Skeletal muscle cell (primary cell): ENCODE measurements around the gene C1orf198.
A peak's percentile ranks its signal among the peaks of the same experiment; 100 is the strongest.

Experiments used
- DNase-seq: peaks from one replicate; pipeline ENCODE4 v3.0.0-alpha.2; 2010; ENCODE audit warnings: low read depth
- H3K4me3 ChIP-seq: 2 replicates; pipeline ENCODE4 v1.5.1; 2011; ENCODE audit warnings: low read depth, mild to moderate bottlenecking, control low read depth, low read length, moderate library complexity

C1orf198 gene

DNA sequence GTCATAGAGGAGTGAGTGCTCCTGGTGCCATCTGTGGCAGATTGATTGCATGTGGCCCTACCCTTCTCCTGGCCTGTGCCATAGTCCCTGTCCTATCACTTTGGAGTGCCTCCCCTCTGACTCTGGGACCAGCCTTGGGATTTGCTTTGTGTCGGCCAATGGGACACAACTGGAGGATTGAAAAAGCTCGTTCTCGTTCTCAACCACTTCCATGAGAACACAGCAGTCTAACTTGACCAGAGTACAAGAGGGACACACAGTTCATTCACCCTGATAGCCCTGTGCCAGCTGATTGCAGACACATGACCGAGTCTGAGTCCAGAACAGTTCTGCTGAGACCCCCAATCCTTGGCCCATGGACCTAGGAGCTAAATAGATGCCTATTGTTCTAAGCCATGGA lies 47.8 kb downstream of the C1orf198 start:
- DNase-seq = no peak
- H3K4me3 ChIP-seq = no peak overlapping the region

DNA sequence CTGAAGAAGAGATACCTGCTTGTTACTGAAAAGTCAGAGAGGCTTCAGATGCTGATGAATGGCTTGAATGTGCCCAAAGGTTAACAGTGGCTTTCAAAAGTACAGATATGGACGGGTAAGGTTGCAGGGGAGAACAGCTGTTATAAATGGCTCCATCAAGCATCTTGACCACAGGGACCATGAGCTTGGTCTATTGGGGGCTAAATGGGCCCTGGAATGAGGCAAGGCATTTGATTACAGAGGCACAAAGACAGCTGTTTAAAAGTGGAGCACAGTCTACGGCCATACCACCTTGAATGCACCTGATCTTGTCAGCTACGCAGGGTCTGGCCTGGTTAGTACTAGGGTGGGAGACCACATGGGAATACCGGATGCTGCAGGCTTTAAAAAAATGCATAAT lies 48.3 kb downstream of the C1orf198 start:
- no peak for DNase-seq
- no peak overlapping the region for H3K4me3 ChIP-seq

DNA sequence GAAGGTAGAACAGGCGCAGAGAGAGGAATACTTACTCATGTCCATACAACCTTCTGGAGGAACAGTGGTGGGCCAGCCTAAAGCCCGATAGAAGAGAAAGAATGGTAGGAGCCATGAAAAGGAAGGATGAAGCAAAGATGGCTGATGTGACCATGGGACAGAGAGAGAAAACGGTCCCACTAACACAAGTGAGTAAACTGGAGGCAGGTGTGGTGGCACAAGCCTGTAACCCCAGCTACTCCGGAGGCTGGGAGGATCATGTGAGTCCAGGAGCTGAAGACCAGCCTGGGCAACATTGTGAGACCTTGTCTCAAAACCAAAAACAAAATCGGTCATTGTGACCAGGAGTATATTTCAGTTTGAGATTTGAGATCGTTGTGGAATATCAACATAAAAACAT lies 49.4 kb downstream of the C1orf198 start:
- no peak for DNase-seq
- no peak overlapping the region for H3K4me3 ChIP-seq

DNA sequence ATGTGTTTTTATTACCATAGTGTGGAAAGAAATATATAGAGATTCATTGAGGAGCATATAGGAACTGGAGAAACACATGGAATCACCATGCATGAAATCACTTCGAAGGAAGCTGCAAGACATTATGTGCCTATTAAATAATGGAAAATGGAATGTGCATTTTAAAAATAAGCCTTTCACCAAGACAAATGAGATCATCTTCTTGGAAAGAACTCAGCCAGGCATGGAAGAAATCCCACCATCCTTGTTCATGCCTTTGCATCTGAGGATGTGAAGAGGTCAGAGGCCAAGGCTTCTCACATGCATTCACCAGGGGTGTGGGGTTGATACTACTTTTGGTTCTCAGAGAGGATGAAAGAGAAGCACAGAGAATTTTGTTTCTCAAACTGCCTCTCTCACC lies 50.0 kb downstream of the C1orf198 start:
- no peak overlapping the region for H3K4me3 ChIP-seq
- DNase-seq = no peak

DNA sequence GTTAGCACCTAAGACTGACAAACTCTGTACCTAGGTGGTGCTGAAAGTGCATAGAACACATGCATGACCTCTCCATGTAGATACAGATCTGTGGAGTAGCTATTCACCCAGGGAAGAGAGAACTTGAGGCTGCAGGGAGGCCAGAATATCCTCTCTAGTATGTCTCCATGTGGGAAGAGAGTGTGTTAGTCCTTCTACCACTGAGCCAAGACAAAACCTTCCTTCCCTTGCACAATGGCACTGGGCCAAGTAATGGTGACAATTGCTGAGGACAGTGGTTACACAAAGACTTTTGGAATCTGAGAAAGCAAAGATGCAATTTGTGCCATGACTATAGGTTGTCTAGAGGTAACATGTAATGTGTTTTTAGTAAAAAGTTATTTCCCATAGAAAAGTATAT lies 52.3 kb downstream of the C1orf198 start:
- DNase-seq = no peak
- no peak overlapping the region for H3K4me3 ChIP-seq

DNA sequence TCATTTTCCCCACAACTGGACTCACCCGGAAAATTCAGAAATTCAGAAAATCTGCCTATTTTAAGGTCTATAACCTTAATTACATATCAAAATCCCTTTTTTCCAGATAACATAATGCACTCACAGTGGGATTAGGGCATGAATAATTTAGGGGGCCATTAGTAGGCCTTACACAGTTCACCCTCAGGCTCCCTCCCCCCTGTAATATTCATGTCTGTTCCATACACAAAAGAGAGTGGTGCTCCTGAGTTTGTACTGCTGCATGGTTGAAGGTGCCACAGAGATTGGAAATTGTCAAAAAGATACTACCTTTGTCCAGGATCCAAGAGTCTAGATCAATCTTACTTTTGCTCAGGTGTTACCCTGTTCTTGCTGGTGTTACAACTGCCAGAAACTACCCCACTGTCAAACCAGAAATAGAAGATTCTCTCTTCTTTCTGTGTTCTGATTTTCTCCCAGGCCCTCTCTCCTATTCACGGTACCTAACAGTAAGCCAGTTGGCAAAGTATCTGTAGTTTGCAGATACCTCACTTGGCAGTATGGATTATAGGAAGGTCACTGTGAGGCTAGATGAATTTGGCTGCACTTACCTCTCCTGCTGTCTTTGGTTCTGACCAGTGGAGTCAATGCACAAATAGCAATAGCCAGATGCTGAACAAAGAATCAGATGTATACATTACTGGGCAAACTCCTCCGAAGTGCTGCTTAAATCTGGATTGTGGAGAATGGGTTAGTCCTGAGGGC lies 53.2 kb downstream of the C1orf198 start:
- H3K4me3 ChIP-seq = no peak overlapping the region
- no peak for DNase-seq

DNA sequence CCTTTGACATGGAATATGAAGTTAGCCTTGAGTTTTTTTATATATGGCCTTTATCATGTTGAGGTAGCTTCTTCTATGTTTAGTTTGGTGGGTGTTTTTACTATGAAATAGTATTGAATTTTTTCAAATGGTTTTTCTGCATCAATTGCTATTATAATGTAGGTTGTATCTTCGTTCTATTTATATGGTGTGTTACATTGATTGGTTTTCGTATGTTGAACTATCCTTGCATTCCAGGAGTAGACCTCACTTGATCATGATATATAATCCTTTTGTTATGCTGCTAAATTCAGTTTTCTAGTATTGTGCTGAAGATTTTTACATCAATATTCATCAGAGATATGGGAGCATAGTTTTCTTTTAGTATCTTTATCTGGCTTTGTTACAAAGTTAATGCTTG lies 55.8 kb downstream of the C1orf198 start:
- no peak overlapping the region for H3K4me3 ChIP-seq
- DNase-seq = no peak

DNA sequence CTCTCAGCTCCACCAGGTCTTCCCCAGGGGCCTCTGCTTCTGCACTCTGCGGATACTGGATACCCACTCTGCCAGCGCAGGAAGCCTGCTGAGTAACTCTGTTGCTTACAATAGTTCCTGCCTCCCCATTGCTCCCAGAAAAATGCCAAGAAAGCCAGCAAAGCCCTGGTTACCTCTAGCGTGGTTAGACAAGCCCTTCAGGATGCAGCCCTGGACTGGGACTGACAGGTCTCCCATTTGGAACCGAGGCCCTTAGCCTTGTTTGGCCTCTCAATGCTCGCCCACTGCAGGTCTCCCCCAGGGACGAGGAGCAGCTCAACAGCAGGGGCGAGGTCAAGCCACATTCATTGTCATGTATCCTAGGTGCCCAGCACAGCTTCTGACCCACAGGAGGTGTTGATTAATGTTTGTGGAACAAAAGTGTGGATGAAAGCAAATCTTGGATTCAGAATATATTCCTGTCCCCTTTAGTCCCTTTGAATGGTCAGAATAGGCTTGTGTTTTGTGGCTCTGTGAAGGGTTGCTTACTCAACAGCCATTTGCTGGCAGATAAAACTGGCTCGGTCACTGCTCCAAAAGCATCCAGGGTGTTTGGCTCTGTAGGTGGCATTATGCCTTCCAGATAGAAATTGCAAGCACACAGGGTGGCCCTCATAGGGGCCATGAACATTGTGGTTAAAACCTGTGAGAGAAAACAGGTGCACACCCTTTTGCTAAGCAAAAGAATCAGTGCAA lies 58.9 kb downstream of the C1orf198 start:
- DNase-seq = no peak

DNA sequence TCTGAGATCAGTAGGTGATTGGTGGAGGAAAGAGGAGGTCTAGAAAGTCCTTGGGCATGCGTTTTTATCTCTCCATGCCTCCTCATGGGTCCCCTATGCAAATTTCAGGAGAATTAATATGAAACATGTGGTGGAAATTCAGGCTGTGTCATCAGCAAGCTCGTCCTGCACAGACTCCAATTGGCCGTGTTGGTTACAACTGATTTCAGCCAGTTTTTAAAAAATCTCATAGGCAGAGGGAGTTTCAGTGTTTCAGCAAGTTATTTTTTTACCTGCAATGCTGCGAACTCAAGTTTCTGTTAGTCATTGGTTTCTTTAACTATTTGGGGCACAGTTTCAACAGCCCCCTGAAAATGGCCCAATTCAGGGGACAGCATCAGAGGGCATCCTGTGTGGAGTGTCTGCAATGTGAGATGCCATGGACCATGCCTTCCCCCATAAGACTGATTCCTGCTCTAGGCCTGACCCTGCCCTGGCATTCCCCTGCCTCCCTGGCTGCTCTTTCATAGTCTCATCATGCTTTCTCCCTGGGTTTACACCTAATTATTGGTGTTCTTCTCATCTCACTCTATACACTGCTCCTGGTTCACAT lies 59.9 kb downstream of the C1orf198 start:
- H3K4me3 ChIP-seq = no peak overlapping the region
- no peak for DNase-seq

More for the DNA sequence above, 58.9 kb downstream of the C1orf198 start:
- H3K4me3 ChIP-seq = no peak overlapping the region

DNA sequence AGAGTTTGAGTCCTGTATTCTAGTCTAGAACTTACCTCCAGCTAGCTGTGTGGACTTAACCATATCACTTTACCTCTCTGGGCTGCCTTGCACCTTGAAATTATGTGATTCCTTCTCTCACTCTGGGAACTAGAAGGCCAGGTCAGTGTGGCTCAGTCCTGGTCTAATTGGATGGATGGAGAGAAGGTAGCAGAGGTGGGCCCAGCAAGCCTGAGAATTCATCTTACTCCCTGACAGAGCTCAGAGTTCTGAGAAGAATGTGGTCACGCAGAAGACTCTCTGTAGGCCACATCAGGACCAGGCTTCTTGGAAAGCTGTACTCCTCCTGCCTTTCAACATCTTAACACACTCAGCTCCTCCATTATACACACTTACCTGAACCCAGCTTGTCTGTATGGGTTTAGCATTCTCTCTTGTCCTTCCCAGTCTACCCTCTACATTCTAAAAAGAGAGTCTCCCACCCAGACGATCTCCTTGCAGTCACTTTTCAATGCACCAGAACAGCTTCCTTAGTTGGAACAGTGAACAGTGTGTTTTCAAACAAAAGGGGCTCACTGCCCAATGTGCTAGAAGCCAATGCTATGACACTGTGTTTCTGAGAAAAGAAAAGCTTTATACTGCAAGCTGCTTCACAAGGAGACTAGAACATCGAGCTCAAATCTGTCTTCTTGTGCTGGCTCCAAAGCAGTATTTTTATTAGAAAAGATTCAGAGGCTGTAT lies 60.6 kb downstream of the C1orf198 start:
- H3K4me3 ChIP-seq = no peak overlapping the region
- no peak for DNase-seq

DNA sequence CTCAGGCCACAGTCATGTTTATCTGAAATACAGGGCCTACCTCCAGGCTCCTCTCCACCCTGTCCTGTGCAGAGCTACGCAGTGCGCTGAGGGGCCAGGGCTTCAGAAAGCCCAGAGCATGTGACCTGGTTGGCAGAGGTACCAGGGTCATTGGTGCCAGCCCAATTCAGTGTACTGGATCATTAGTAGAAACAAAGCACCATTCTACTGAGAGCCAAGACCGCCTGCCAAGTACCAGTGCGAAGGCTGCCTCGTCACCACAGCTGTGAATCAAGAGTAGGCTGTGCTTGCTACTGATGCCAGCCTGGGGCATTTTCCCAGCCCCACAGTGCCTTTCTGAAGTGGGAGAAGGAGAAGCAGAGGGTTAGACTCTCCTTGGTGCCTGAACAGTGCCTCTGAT lies 61.3 kb downstream of the C1orf198 start:
- DNase-seq = no peak
- H3K4me3 ChIP-seq = no peak overlapping the region

DNA sequence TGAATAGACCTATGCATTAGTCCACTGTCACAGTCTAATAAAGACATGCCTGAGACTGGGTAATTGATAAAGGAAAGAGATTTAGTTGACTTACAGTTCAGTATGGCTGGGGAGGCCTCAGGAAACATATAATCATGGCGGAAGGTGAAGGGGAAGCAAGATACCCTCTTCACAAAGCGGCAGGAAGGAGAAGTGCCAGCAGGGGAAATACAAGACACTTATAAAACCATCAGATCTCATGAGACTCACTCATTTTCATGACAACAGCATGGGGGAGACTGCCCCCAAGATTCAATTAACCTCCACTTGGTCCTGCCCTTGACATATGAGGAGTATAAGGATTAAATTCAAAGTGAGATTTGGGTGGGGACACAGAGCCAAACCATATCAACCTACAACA lies 61.8 kb downstream of the C1orf198 start:
- H3K4me3 ChIP-seq = no peak overlapping the region
- no peak for DNase-seq

DNA sequence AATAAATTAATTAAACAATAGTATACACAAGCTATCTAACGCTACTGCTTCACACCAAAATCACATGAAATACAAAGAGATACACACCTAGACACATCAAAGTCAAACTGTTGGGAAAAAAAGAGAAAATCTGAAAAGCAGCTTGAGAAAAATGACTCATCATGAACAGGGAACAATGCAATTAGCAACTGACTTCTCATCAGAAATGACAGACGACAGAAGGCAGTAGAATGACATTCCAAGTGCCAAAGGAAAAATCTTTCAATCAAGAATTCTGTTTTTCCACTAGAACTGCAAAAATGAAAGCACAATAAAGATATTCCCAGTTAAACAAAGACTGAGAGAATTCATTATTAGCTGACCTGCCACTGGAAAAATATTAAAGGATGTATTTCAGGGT lies 63.9 kb downstream of the C1orf198 start:
- DNase-seq = no peak
- no peak overlapping the region for H3K4me3 ChIP-seq

DNA sequence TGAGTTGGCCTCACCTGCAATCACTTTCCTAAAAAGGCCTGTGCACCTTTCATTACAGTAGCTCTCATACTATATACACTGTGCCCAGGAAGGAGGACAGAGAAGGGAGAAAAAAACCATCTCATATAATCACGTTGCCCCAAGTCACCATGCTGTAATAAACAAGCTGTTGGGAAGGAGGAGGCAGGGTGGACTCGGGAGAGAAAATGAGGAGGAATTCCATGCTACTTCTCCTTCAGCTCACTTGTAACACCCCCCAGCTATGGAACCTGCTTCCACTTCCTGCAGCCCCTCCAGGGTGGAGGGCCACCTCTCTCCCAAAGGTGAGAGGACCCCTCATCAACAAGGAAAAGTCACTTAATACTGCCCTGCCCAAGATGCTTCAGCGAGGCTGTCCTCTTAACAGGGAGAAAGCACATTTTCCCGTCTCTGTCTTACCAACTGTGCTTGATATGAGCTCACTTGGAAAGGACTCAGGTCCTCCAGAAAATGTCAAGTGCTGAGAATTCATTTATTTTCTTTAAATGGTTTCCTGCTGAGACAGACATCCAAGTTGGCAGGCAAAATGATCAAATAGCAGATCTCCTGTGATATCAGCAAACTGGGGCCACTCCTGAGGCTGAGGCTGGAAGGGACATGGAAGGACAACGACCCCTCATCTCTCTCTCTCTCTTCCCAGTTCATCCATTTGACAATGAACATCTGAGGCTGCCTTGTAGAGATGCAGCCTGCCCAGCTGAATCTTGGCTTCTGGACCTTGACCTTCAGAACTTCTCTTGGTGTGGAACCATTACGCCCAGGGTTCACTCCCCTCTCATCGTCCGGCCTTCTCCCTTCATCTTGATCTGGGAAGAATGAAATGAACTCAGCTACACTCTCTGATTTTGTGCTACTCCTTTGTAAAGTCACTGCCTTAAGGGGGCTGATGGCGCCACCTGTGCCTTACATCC lies 67.2 kb downstream of the C1orf198 start:
- no peak overlapping the region for H3K4me3 ChIP-seq
- DNase-seq = no peak

DNA sequence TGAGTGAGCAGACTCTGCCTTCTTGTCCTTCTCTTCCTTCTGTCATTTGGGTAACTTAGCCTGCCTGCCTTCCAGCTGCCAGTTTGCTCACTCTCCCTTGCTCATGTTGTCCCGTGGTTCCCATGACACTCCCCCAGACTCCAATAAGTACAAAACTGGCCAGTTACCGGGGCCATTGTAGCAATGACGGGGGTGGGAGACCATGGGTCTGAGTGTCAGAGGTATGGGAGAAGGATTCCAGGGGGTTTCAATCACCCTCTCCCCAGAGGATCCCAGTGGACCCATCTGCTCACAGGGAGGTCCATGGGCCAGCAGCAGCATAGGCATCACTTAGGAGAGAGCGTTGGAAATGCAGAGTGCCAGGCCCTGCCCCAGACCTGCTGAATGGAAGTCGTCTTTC lies 69.8 kb downstream of the C1orf198 start:
- no peak for DNase-seq
- H3K4me3 ChIP-seq = no peak overlapping the region

DNA sequence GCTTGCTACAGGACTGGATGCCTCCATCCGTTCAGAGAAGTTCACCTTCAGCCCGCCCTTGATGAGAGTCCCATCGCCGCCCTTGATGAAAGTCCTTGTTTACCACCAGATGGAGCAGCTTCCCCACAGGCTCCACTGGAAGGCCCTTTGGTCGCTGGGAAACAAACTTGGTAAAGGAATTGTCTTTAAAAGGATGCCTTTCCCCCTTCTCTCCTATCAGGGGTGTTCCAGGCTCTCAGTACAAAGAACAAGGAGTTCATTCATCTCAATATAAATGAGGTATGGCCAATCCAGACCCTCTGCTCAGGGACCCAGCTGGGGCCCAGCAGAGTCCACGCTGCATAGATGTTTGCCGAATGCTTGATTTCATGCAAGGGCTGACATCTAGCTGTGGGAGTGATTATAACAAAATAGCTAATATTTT lies 70.4 kb downstream of the C1orf198 start:
- H3K4me3 ChIP-seq = no peak overlapping the region
- peak; percentile 43 for DNase-seq

DNA sequence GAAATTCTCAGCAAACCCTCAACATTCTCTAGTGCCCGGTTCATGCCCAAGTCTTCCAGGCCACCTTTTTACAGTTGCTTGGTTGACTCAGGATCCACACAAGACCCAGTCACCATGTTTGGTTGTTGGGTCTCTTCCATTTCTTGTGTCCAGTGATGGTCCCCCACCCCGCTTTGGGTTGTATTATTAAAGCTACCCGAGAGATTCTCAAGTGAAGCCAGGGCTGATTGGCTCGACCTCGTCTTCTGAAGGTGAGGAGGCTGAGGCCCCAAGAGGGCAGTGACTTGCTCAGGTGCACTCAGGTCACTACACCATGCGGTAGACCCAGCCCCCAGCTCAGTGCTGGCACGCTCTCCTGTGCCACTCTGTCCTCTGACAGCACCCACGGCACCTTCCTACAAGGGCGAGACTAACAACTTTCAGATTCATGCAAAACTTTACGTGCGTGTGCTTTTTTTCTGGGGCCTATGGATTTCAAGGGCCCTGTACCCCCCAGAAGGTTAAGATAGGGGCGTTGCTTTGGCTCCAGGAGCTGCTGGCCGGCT lies 70.9 kb downstream of the C1orf198 start:
- DNase-seq = no peak
- no peak overlapping the region for H3K4me3 ChIP-seq

DNA sequence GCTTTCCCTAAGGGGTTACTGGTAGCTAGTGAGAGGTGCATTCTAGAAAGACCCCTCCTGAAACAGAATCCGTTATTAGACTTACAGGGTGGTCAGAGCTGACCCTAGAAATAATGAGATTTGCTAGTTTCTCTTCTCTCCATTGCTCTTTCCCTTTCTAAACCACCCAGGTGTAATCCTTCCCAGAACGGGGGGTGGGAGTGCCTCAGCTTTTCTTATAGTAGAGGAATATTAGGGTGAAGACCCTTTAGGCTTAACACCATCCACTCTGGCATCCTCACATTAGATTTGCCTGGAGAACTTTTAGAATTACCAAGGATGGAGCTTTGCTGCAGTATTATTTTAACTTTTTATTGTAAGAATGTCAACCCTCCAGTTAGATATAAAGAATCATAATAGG lies 71.7 kb downstream of the C1orf198 start:
- DNase-seq = no peak
- H3K4me3 ChIP-seq = no peak overlapping the region
